MM.1S (cell line): ENCODE results near the gene SCN4A.

Experiments
- DNase-seq: peaks from one replicate; pipeline ENCODE4 v3.0.0-alpha.2; 2015
- H2AFZ ChIP-seq: fragments of 300-600 bp; sonication (generic); 2 replicates; pipeline ENCODE4 v1.6.0; 2016; ENCODE audit warnings: antibody characterized with exemption, low read length
- H3F3A ChIP-seq: fragments of 300-600 bp; sonication (generic); 2 replicates; pipeline ENCODE4 v1.6.1; 2016; ENCODE audit warnings: mild to moderate bottlenecking, antibody characterized with exemption, low read length, moderate library complexity, mixed read lengths; ENCODE audit not compliant: insufficient read depth
- H3K27ac ChIP-seq: fragments of 300-600 bp; sonication (generic); 2 replicates; pipeline ENCODE4 v1.5.1; 2016; ENCODE audit warnings: mild to moderate bottlenecking, low read length
- H3K27me3 ChIP-seq: fragments of 300-600 bp; sonication (generic); replicated peaks from 2 replicates; pipeline ENCODE4 v1.6.0; 2016; ENCODE audit warnings: low read length; ENCODE audit not compliant: insufficient read depth
- H3K36me3 ChIP-seq: fragments of 300-600 bp; sonication (generic); replicated peaks from 2 replicates; pipeline ENCODE4 v1.6.1; 2016; ENCODE audit warnings: mild to moderate bottlenecking, low read length, mixed read lengths; ENCODE audit not compliant: insufficient read depth
- H3K4me1 ChIP-seq: fragments of 300-600 bp; sonication (generic); 2 replicates; pipeline ENCODE4 v1.6.1; 2016; ENCODE audit warnings: low read length, mixed read lengths
- H3K4me2 ChIP-seq: fragments of 300-600 bp; sonication (generic); 2 replicates; pipeline ENCODE4 v1.6.0; 2016; ENCODE audit warnings: low read depth, low read length
- H3K4me3 ChIP-seq: fragments of 300-600 bp; sonication (generic); 2 replicates; pipeline ENCODE4 v1.5.1; 2016; ENCODE audit warnings: low read length, mixed read lengths
- H3K79me2 ChIP-seq: fragments of 300-600 bp; sonication (generic); 2 replicates; pipeline ENCODE4 v1.6.1; 2016; ENCODE audit warnings: mixed run types, low read length, mixed read lengths
- H3K9ac ChIP-seq: fragments of 300-600 bp; sonication (generic); 2 replicates; pipeline ENCODE4 v1.6.1; 2016; ENCODE audit warnings: low read length, mixed read lengths
- H3K9me2 ChIP-seq: fragments of 300-600 bp; sonication (generic); replicated peaks from 2 replicates; pipeline ENCODE4 v1.6.1; 2016; ENCODE audit warnings: mild to moderate bottlenecking, low read length, mixed read lengths; ENCODE audit not compliant: insufficient read depth
- H3K9me3 ChIP-seq: fragments of 300-600 bp; sonication (generic); replicated peaks from 2 replicates; pipeline ENCODE4 v1.6.1; 2016; ENCODE audit warnings: mild to moderate bottlenecking, low read length, mixed read lengths; ENCODE audit not compliant: insufficient read depth
- H4K20me1 ChIP-seq: fragments of 300-600 bp; sonication (generic); 2 replicates; pipeline ENCODE4 v1.6.1; 2016; ENCODE audit warnings: mild to moderate bottlenecking, low read length, moderate library complexity, mixed read lengths; ENCODE audit not compliant: insufficient read depth
- EZH2 ChIP-seq: fragments of 300-600 bp; sonication (generic); optimal IDR thresholded peaks from 2 replicates; pipeline ENCODE3; 2017; ENCODE audit warnings: low read depth, mild to moderate bottlenecking, antibody characterized with exemption, low read length, mixed read lengths
- EZH2phosphoT487 ChIP-seq: fragments of 300-600 bp; sonication (generic); IDR thresholded peaks from 2 replicates; pipeline ENCODE4 v1.6.1; 2018; ENCODE audit warnings: antibody characterized with exemption, low read length
- TF ChIP-seq, protein P1 (sequence below): fragments of 300-600 bp; sonication (generic); IDR thresholded peaks from 2 replicates; pipeline ENCODE4 v1.5.1; 2016; ENCODE audit warnings: antibody characterized with exemption, low read length, mixed read lengths

SCN4A gene

GRCh38 chr17:63942309-63942985 is 30.3 kb downstream of the SCN4A start:
- no peak overlapping the region for H3K4me2 ChIP-seq
- no peak for DNase-seq
- H3K9me2 ChIP-seq = no peaks in the 10 kb centered on the region
- peaks cover 14% of the 10 kb centered on the region; the same call in 1 of the 2 replicates for H3K27me3 ChIP-seq
- H3K79me2 ChIP-seq = no peaks in the 10 kb centered on the region
- TF ChIP-seq, protein P1, sequence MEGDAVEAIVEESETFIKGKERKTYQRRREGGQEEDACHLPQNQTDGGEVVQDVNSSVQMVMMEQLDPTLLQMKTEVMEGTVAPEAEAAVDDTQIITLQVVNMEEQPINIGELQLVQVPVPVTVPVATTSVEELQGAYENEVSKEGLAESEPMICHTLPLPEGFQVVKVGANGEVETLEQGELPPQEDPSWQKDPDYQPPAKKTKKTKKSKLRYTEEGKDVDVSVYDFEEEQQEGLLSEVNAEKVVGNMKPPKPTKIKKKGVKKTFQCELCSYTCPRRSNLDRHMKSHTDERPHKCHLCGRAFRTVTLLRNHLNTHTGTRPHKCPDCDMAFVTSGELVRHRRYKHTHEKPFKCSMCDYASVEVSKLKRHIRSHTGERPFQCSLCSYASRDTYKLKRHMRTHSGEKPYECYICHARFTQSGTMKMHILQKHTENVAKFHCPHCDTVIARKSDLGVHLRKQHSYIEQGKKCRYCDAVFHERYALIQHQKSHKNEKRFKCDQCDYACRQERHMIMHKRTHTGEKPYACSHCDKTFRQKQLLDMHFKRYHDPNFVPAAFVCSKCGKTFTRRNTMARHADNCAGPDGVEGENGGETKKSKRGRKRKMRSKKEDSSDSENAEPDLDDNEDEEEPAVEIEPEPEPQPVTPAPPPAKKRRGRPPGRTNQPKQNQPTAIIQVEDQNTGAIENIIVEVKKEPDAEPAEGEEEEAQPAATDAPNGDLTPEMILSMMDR = no peak
- TF ChIP-seq EZH2phosphoT487 = no peak
- TF ChIP-seq EZH2 = no peak
- peaks cover 3% of the 10 kb centered on the region for H3K4me1 ChIP-seq
- no peaks in the 10 kb centered on the region for H3K9me3 ChIP-seq
- no peak overlapping the region for H3K9ac ChIP-seq
- H4K20me1 ChIP-seq = no peaks in the 10 kb centered on the region
- H3F3A ChIP-seq = no peaks in the 10 kb centered on the region
- H2AFZ ChIP-seq = no peak overlapping the region
- H3K36me3 ChIP-seq = no peaks in the 10 kb centered on the region
- no peak overlapping the region for H3K4me3 ChIP-seq
- no peak overlapping the region for H3K27ac ChIP-seq

DNA sequence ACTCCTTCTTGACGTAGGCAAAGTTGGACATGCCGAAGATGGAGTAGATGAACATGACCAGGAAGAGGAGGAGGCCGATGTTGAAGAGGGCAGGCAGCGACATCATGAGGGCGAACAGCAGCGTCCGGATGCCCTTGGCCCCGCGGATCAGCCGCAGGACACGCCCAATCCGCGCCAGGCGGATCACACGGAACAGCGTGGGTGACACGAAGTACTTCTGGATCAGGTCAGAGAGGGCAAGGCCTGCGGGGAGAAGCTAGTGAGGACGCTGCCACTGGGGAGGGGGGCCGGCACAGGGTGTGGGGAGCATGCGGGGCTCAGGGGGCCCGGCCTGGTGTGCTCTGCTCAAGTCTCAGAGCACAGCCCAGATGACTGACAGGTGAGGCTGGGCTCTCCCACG is 31.0 kb downstream of the SCN4A start:
- Histone ChIP-seq H3K4me1 (peaks cover 3% of the 10 kb centered on the region), H3K27me3 (peaks cover 14% of the 10 kb centered on the region; the same call in 1 of the 2 replicates), H3K79me2 (no peaks in the 10 kb centered on the region), H2AFZ (no peak overlapping the region), H3K36me3 (no peaks in the 10 kb centered on the region), H3K4me3 (no peak overlapping the region), H3F3A (no peaks in the 10 kb centered on the region), H3K4me2 (no peak overlapping the region), H3K9me3 (no peaks in the 10 kb centered on the region), H4K20me1 (no peaks in the 10 kb centered on the region), H3K9me2 (no peaks in the 10 kb centered on the region), H3K27ac (no peak overlapping the region), H3K9ac (no peak overlapping the region)
- DNase-seq = no peak
- no peak for TF ChIP-seq EZH2
- TF ChIP-seq, protein P1 = no peak
- TF ChIP-seq EZH2phosphoT487 = no peak

DNA sequence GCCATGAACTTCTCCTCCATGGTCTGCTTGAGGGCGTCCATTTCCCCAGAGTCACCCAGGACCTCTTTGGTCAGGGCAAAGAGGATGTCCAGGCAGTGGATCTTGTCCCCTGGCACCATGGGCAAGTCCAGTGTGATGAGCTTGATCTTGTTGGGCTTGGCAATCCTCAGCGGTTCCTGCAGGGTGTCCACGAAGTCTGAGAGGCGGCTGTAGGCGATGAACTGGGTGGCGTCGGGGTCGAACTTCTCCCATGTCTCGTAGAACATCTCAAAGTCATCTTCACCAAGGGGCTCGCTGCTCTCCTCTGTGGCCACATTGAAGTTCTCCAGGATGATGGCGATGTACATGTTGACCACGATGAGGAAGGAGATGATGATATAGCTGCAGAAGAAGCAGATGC is 31.6 kb downstream of the SCN4A start:
- no peak overlapping the region for H2AFZ ChIP-seq
- H4K20me1 ChIP-seq = no peaks in the 10 kb centered on the region
- no peak for DNase-seq
- H3K27me3 ChIP-seq = peaks cover 14% of the 10 kb centered on the region; the same call in 1 of the 2 replicates
- no peaks in the 10 kb centered on the region for H3K9me2 ChIP-seq
- no peak overlapping the region for H3K4me2 ChIP-seq
- TF ChIP-seq EZH2phosphoT487 (no peak), EZH2 (no peak)
- TF ChIP-seq, protein P1 = no peak
- no peaks in the 10 kb centered on the region for H3K9me3 ChIP-seq
- no peaks in the 10 kb centered on the region for H3K79me2 ChIP-seq
- H3K4me3 ChIP-seq = no peak overlapping the region
- H3K27ac ChIP-seq = no peak overlapping the region
- no peaks in the 10 kb centered on the region for H3K36me3 ChIP-seq
- H3K9ac ChIP-seq = no peak overlapping the region
- no peaks in the 10 kb centered on the region for H3K4me1 ChIP-seq
- H3F3A ChIP-seq = no peaks in the 10 kb centered on the region
